ENCODE measurements around the gene SLC9A9.

- no peak for TF ChIP-seq CTCF (IDR thresholded peaks at IDR 0.05 in 8 of 11, conservative IDR thresholded peaks at IDR 0.05 in 3 of 11)
- TF ChIP-seq POLR2A (IDR thresholded peaks at IDR 0.05), result no peak
These were observed 96.6 kb downstream of the SLC9A9 start for GRCh38 chr3:143751643-143752178.
